H1 (cell line): ENCODE results near the gene EYA2. TPM values are rescaled to one million over a fixed set of nuclear protein-coding genes. Genes with fewer than 3 reads are reported as not detected.

Experiments used
- CTCF ChIA-PET: fragments of 300-600 bp; sonication (Branson Sonifier 250); formaldehyde crosslinking; loops from one replicate; lab custom pipeline; 2021; ENCODE audit not compliant: partially characterized antibody; lab: Charles Lee
- POLR2A ChIA-PET: fragments of 300-600 bp; sonication (Branson Sonifier 250); formaldehyde crosslinking; loops from one replicate; lab custom pipeline; 2021; ENCODE audit warnings: inconsistent platforms; ENCODE audit not compliant: partially characterized antibody; lab: Charles Lee
- DNase-seq, 2 experiments: peaks; one replicate each; pipeline versions ENCODE4 v3.0.0 to v3.0.0-alpha.2; 2010 to 2022; ENCODE audit warnings: low spot score in 2 of 2, low read depth in 1 of 2, mixed read lengths in 1 of 2
- FAIRE-seq: peaks from 2 replicates; lab custom pipeline; 2011; peaks lifted over from hg19 to GRCh38; lab: Jason Lieb, UNC
- H2AFZ ChIP-seq: 2 replicates; pipeline ENCODE4 v1.8.1; 2012; ENCODE audit warnings: low read length, inconsistent platforms
- H2AK5ac ChIP-seq: 2 replicates; pipeline ENCODE4 v1.6.1; 2013; ENCODE audit warnings: low read depth, low read length
- H2BK120ac ChIP-seq: replicated peaks from 2 replicates; pipeline ENCODE3; 2013; ENCODE audit warnings: low read depth, low read length, inconsistent platforms
- H2BK12ac ChIP-seq: 2 replicates; pipeline ENCODE4 v1.6.1; 2013; ENCODE audit warnings: low read depth, low read length
- H2BK15ac ChIP-seq: 2 replicates; pipeline ENCODE4 v1.6.1; 2013; ENCODE audit warnings: low read length
- H2BK20ac ChIP-seq: 2 replicates; pipeline ENCODE4 v1.6.1; 2013; ENCODE audit warnings: low read length
- H2BK5ac ChIP-seq: 2 replicates; pipeline ENCODE4 v1.6.1; 2013; ENCODE audit warnings: low read depth, low read length
- H3K14ac ChIP-seq: 2 replicates; pipeline ENCODE4 v1.6.1; 2013; ENCODE audit warnings: inconsistent platforms; ENCODE audit not compliant: insufficient read length
- H3K18ac ChIP-seq: 2 replicates; pipeline ENCODE4 v1.6.1; 2013; ENCODE audit warnings: low read length; ENCODE audit errors: extremely low read depth
- H3K23ac ChIP-seq: 2 replicates; pipeline ENCODE4 v1.6.1; 2013; ENCODE audit warnings: inconsistent platforms; ENCODE audit not compliant: insufficient read length
- H3K23me2 ChIP-seq: 2 replicates; pipeline ENCODE4 v1.6.1; 2013; ENCODE audit warnings: low read depth, low read length
- H3K27ac ChIP-seq: 2 replicates; pipeline ENCODE4 v1.6.1; 2011; ENCODE audit warnings: low read depth, low read length, inconsistent platforms
- H3K27me3 ChIP-seq, 4 experiments: replicated peaks in 1 of 4; 1 replicate in 1 of 4; 2 replicates in 3 of 4; pipeline versions ENCODE4 v1.6.1 to v1.8.1; 2011 to 2013; ENCODE audit warnings: low read length in 3 of 4, mild to moderate bottlenecking in 3 of 4, inconsistent platforms in 2 of 4, mixed read lengths in 2 of 4, moderate library complexity in 1 of 4; ENCODE audit not compliant: control insufficient read depth in 3 of 4, insufficient read depth in 3 of 4; ENCODE audit errors: extremely low read depth in 1 of 4
- H3K36me3 ChIP-seq, 4 experiments: 2 replicates each; pipeline versions ENCODE4 v1.6.1 to v1.8.1; 2011 to 2013; ENCODE audit warnings: mild to moderate bottlenecking in 4 of 4, low read length in 3 of 4, moderate library complexity in 2 of 4, control low read depth in 1 of 4, inconsistent platforms in 1 of 4; ENCODE audit not compliant: insufficient read depth in 4 of 4, control insufficient read depth in 2 of 4
- H3K4ac ChIP-seq: replicated peaks from 2 replicates; pipeline ENCODE3; 2013; ENCODE audit warnings: low read length, low read depth, mixed read lengths, inconsistent platforms; ENCODE audit not compliant: insufficient read length
- H3K4me1 ChIP-seq, 4 experiments: replicated peaks in 1 of 4; 1 replicate in 1 of 4; 2 replicates in 3 of 4; pipeline versions ENCODE4 v1.6.1 to v1.8.1; 2011 to 2013; ENCODE audit warnings: low read length in 3 of 4, inconsistent platforms in 2 of 4, mixed read lengths in 1 of 4; ENCODE audit not compliant: insufficient read depth in 4 of 4, control insufficient read depth in 3 of 4
- H3K4me2 ChIP-seq, 2 experiments: 2 replicates each; pipeline versions ENCODE4 v1.6.1 to v1.8.1; 2011 to 2013; ENCODE audit warnings: low read depth in 2 of 2, low read length in 2 of 2, control low read depth in 1 of 2, inconsistent platforms in 1 of 2, mild to moderate bottlenecking in 1 of 2; ENCODE audit not compliant: insufficient read depth in 1 of 2
- H3K4me3 ChIP-seq, 4 experiments: fragments of 200-600, 300-600 bp in 1 of 4; sonication (generic), shearing (Covaris generic), sonication (Bioruptor Twin) in 1 of 4; 2 replicates each; pipeline versions ENCODE4 v1.5.1 to v1.8.1; 2011 to 2016; ENCODE audit warnings: low read length in 4 of 4, low read depth in 3 of 4, control low read depth in 2 of 4, inconsistent platforms in 2 of 4, mild to moderate bottlenecking in 2 of 4, mixed read lengths in 1 of 4, moderate library complexity in 1 of 4; ENCODE audit not compliant: insufficient read depth in 2 of 4; ENCODE audit errors: extremely low read depth in 1 of 4
- H3K56ac ChIP-seq: replicated peaks from 2 replicates; pipeline ENCODE3; 2013; ENCODE audit warnings: low read depth, mild to moderate bottlenecking, mixed read lengths, low read length, inconsistent platforms; ENCODE audit not compliant: insufficient read length
- H3K79me1 ChIP-seq: 2 replicates; pipeline ENCODE4 v1.6.1; 2013; ENCODE audit warnings: low read depth, low read length, control low read depth
- H3K79me2 ChIP-seq, 2 experiments: 2 replicates each; pipeline versions ENCODE4 v1.6.1 to v1.8.1; 2012 to 2013; ENCODE audit warnings: low read length in 2 of 2, mild to moderate bottlenecking in 2 of 2, inconsistent platforms in 1 of 2; ENCODE audit not compliant: insufficient read depth in 2 of 2, control insufficient read depth in 1 of 2
- H3K9ac ChIP-seq, 4 experiments: replicated peaks in 1 of 4; 1 replicate in 1 of 4; 2 replicates in 3 of 4; pipeline versions ENCODE4 v1.6.1 to v1.8.1; 2011 to 2013; ENCODE audit warnings: low read depth in 3 of 4, low read length in 3 of 4, control low read depth in 2 of 4, mild to moderate bottlenecking in 2 of 4, moderate library complexity in 2 of 4, inconsistent platforms in 1 of 4; ENCODE audit errors: extremely low read depth in 1 of 4
- H3K9me3 ChIP-seq, 2 experiments: 2 replicates each; pipeline versions ENCODE4 v1.6.1 to v1.8.1; 2012 to 2013; ENCODE audit warnings: mild to moderate bottlenecking in 2 of 2, moderate library complexity in 2 of 2, control low read depth in 1 of 2, inconsistent platforms in 1 of 2, low read depth in 1 of 2, low read length in 1 of 2, mixed read lengths in 1 of 2; ENCODE audit not compliant: insufficient read depth in 2 of 2
- H4K20me1 ChIP-seq, 2 experiments: replicated peaks in 1 of 2; 2 replicates each; pipeline versions ENCODE3 to v1.8.1; 2011 to 2013; ENCODE audit warnings: inconsistent platforms in 2 of 2, low read length in 2 of 2, mild to moderate bottlenecking in 1 of 2; ENCODE audit not compliant: insufficient read depth in 2 of 2, control insufficient read depth in 1 of 2
- H4K5ac ChIP-seq: 2 replicates; pipeline ENCODE4 v1.6.1; 2013; ENCODE audit warnings: low read length, low read depth, mixed read lengths, inconsistent platforms; ENCODE audit not compliant: insufficient read length
- H4K8ac ChIP-seq: 2 replicates; pipeline ENCODE4 v1.8.0; 2013; ENCODE audit warnings: mild to moderate bottlenecking, moderate library complexity, low read length, inconsistent platforms; ENCODE audit not compliant: insufficient read depth; ENCODE audit errors: extremely low read depth
- H4K91ac ChIP-seq: replicated peaks from 2 replicates; pipeline ENCODE3; 2013; ENCODE audit warnings: low read length, mixed read lengths, inconsistent platforms; ENCODE audit not compliant: insufficient read length
- EP300 ChIP-seq, 2 experiments: IDR thresholded peaks; 1 replicate in 1 of 2; 2 replicates in 1 of 2; pipeline ENCODE4 v1.6.1; 2011 to 2012; ENCODE audit warnings: low read depth in 2 of 2, low read length in 2 of 2, mild to moderate bottlenecking in 2 of 2, borderline replicate concordance in 1 of 2, inconsistent platforms in 1 of 2, moderate library complexity in 1 of 2
- GTF2F1 ChIP-seq: IDR thresholded peaks from 2 replicates; pipeline ENCODE4 v1.6.1; 2012; ENCODE audit warnings: low read depth, low read length, improper control_type of control experiment, borderline replicate concordance
- JUND ChIP-seq: IDR thresholded peaks from 2 replicates; pipeline ENCODE4 v1.6.1; 2011; ENCODE audit warnings: mild to moderate bottlenecking, improper control_type of control experiment, low read length
- RAD21 ChIP-seq, 2 experiments: IDR thresholded peaks in 1 of 2; conservative IDR thresholded peaks in 1 of 2; 2 replicates each; pipeline ENCODE4 v1.6.1; 2011; ENCODE audit warnings: low read depth in 2 of 2, low read length in 2 of 2, improper control_type of control experiment in 1 of 2, inconsistent platforms in 1 of 2, mild to moderate bottlenecking in 1 of 2, moderate library complexity in 1 of 2
- SRF ChIP-seq: IDR thresholded peaks from 2 replicates; pipeline ENCODE4 v1.6.1; 2011; ENCODE audit warnings: mild to moderate bottlenecking, low read depth, low read length, moderate library complexity
- polyA plus RNA-seq, 7 experiments: library from polyadenylated mRNA; depleted of rRNA in 3 of 7; stranded (reverse) in 5 of 7; unstranded in 2 of 7; fragments of >200 nt in 5 of 7; fragments of 200-250 nt in 2 of 7; gene quantifications; 1 replicate in 5 of 7; 2 replicates in 1 of 7; 4 replicates in 1 of 7; pipeline versions ENCODE4 v1.2.1 to v1.2.3, GENCODE V29; 2011 to 2013; ENCODE audit warnings: missing spikeins in 2 of 7, mixed read lengths in 2 of 7
- total RNA-seq: library from RNA; stranded (reverse); fragmentation: NEBNext Ultra II Directional; extraction: Animal tissue kit (Norgen Biotek cat#: 25700); gene quantifications from 2 replicates; pipeline ENCODE4 v1.2.1, GENCODE V29; 2021
- TF ChIP-seq, protein P1 (sequence below): IDR thresholded peaks from 2 replicates; pipeline ENCODE4 v1.6.1; 2012; ENCODE audit warnings: inconsistent platforms
- TF ChIP-seq, protein P2 (sequence below): IDR thresholded peaks from 2 replicates; pipeline ENCODE4 v1.6.1; 2011; ENCODE audit warnings: low read length, improper control_type of control experiment

Gene EYA2
- total and polyA plus RNA-seq, 2 of the 8 experiments (the other 6 are each of a cell fraction or from before 2014, with no cell fraction given): 1.6 to 1.7 TPM

GRCh38 chr20:46977204-46977603 is 82.6 kb downstream of the EYA2 start:
- no peaks in the 10 kb centered on the region for H3K79me2 ChIP-seq
- no peak for TF ChIP-seq JUND
- no peak for TF ChIP-seq RAD21 (IDR thresholded peaks at IDR 0.05 in 1 of 2, conservative IDR thresholded peaks at IDR 0.05 in 1 of 2; ENCODE audit: low read depth in 2 of 2, low read length in 2 of 2)
- TF ChIP-seq EP300 (IDR thresholded peaks at IDR 0.05; ENCODE audit: borderline replicate concordance in 1 of 2, low read depth in 2 of 2, low read length in 2 of 2): no peak
- TF ChIP-seq GTF2F1: no peak
- TF ChIP-seq, protein P1, sequence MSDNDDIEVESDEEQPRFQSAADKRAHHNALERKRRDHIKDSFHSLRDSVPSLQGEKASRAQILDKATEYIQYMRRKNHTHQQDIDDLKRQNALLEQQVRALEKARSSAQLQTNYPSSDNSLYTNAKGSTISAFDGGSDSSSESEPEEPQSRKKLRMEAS: no peak
- no peak for TF ChIP-seq SRF
- TF ChIP-seq, protein P2, sequence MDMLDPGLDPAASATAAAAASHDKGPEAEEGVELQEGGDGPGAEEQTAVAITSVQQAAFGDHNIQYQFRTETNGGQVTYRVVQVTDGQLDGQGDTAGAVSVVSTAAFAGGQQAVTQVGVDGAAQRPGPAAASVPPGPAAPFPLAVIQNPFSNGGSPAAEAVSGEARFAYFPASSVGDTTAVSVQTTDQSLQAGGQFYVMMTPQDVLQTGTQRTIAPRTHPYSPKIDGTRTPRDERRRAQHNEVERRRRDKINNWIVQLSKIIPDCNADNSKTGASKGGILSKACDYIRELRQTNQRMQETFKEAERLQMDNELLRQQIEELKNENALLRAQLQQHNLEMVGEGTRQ: no peak

More at GRCh38 chr20:46977204-46977603, 82.6 kb downstream of the EYA2 start:
- Histone ChIP-seq H4K20me1 (no peaks in the 10 kb centered on the region), H3K56ac (no peak overlapping the region), H3K14ac (no peak overlapping the region), H2BK15ac (no peak overlapping the region), H2AK5ac (no peak overlapping the region; the same call in 1 of the 2 replicates), H2BK12ac (no peak overlapping the region), H4K8ac (no peak overlapping the region), H2BK5ac (no peak overlapping the region), H3K23ac (no peak overlapping the region), H3K79me1 (no peaks in the 10 kb centered on the region), H3K27ac (no peak overlapping the region), H3K9ac (no peak overlapping the region), H3K4ac (no peak overlapping the region), H3K4me1 (peaks cover 3 to 8% (median 4%) of the 10 kb centered on the region in 4 experiments; a peak in 5 of 7 replicates), H2BK20ac (no peak overlapping the region), H2AFZ (no peak overlapping the region), H4K5ac (no peak overlapping the region), H3K27me3 (no peaks in the 10 kb centered on the region), H3K9me3 (no peaks in the 10 kb centered on the region), H3K4me2 (no peak overlapping the region), H2BK120ac (no peak overlapping the region), H3K4me3 (no peak overlapping the region), H3K23me2 (no peaks in the 10 kb centered on the region), H3K36me3 (no peaks in the 10 kb centered on the region), H3K18ac (no peak overlapping the region), H4K91ac (no peak overlapping the region)
- ChIA-PET CTCF (no interaction called here), POLR2A (no interaction called here)
- DNase-seq (no peak), FAIRE-seq (no peak)
